ENCODE results near the gene CEP135. TPM values are rescaled to one million over a fixed set of nuclear protein-coding genes. Genes with fewer than 3 reads are reported as not detected.
A peak's percentile ranks its signal among the peaks of the same experiment; 100 is the strongest.

The CEP135 gene
- total and polyA plus RNA-seq, 8 donors: 0.76 to 18.1 (median 6.3) TPM

- peaks cover 0 to 5% (median 2%) of the 10 kb centered on the region in 4 donors for H3K4me1 ChIP-seq
- WGBS, 5 donors: 50 to 68% (median 64%) methylated on average over 6 of the region's 6 CpGs
These were observed 36.5 kb upstream of the CEP135 start for GRCh38 chr4:55912249-55912648.

GRCh38 chr4:55920571-55920970, 28.2 kb upstream of the CEP135 start:
- H3K27me3 ChIP-seq: no peaks in the 10 kb centered on the region
- no peak overlapping the region for H3K4me3 ChIP-seq
- no peaks in the 10 kb centered on the region for H3K4me1 ChIP-seq
- no peaks in the 10 kb centered on the region for H3K36me3 ChIP-seq
- intact Hi-C loops (cut with DNase I; ENCODE audit: low total_unique reads): no loop called here
- H3K9me3 ChIP-seq: no peaks in the 10 kb centered on the region
- no peak overlapping the region for H3K27ac ChIP-seq
- TF ChIP-seq CTCF (IDR thresholded peaks at IDR 0.05): no peak
- no peak for TF ChIP-seq POLR2A (IDR thresholded peaks at IDR 0.05)
- TF ChIP-seq POLR2AphosphoS5 (IDR thresholded peaks at IDR 0.05): no peak
- TF ChIP-seq EP300 (IDR thresholded peaks at IDR 0.05): no peak
- no peak for DNase-seq
- 63 to 79% (median 69%) methylated on average over 5 of the region's 5 CpGs for WGBS, 5 donors

More at GRCh38 chr4:55912249-55912648, 36.5 kb upstream of the CEP135 start:
- H3K4me3 ChIP-seq: no peak overlapping the region
- no peaks in the 10 kb centered on the region for H3K36me3 ChIP-seq
- no peaks in the 10 kb centered on the region for H3K9me3 ChIP-seq
- H3K27me3 ChIP-seq: no peaks in the 10 kb centered on the region
- no peak overlapping the region for H3K27ac ChIP-seq
- DNase-seq: peak in 1 of 2 donors; percentile 17
- intact Hi-C loops (cut with DNase I; ENCODE audit: low total_unique reads): no loop called here
- TF ChIP-seq EP300 (IDR thresholded peaks at IDR 0.05): no peak
- TF ChIP-seq POLR2A (IDR thresholded peaks at IDR 0.05): no peak
- TF ChIP-seq POLR2AphosphoS5 (IDR thresholded peaks at IDR 0.05): no peak
- no peak for TF ChIP-seq CTCF (IDR thresholded peaks at IDR 0.05)

- WGBS, 5 donors: 74 to 84% (median 77%) methylated on average over 3 of the region's 3 CpGs
- Histone ChIP-seq H3K4me3 (no peak overlapping the region), H3K36me3 (no peaks in the 10 kb centered on the region), H3K27me3 (no peaks in the 10 kb centered on the region), H3K9me3 (no peaks in the 10 kb centered on the region), H3K4me1 (no peaks in the 10 kb centered on the region), H3K27ac (no peak overlapping the region)
- intact Hi-C loops (cut with DNase I; ENCODE audit: low total_unique reads): no loop called here
- DNase-seq: no peak
- TF ChIP-seq EP300 (IDR thresholded peaks at IDR 0.05) (no peak), POLR2AphosphoS5 (IDR thresholded peaks at IDR 0.05) (no peak), POLR2A (IDR thresholded peaks at IDR 0.05) (no peak), CTCF (IDR thresholded peaks at IDR 0.05) (no peak)
These were observed 27.7 kb upstream of the CEP135 start for GRCh38 chr4:55921093-55921492.

DNA sequence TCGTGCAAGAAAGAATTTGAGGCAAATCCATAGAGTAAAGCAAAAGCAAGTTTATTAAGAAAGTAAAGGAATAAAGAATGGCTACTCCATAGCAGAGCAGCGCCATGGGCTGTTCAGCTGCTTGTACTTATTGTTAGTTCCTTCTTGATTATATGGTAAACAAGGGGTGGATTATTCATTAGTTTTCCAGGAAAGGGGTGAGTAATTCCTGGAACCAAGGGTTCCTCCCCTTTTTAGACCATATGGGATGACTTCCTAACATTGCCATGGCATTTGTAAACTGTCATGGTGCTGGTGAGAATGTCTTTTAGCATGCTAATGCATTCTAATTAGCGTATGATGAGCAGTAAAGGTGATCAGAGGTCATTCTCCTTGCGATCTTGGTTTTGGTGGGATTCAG, 23.5 kb upstream of the CEP135 start:
- Histone ChIP-seq H3K9me3 (no peaks in the 10 kb centered on the region), H3K4me1 (no peaks in the 10 kb centered on the region), H3K36me3 (no peaks in the 10 kb centered on the region), H3K4me3 (no peak overlapping the region), H3K27me3 (no peaks in the 10 kb centered on the region), H3K27ac (no peak overlapping the region)
- WGBS, 5 donors: 79 to 84% (median 82%) methylated on average over 4 of the region's 4 CpGs
- no peak for DNase-seq
- no peak for TF ChIP-seq POLR2AphosphoS5 (IDR thresholded peaks at IDR 0.05)
- no peak for TF ChIP-seq POLR2A (IDR thresholded peaks at IDR 0.05)
- TF ChIP-seq EP300 (IDR thresholded peaks at IDR 0.05): no peak
- no peak for TF ChIP-seq CTCF (IDR thresholded peaks at IDR 0.05)
- intact Hi-C loops (cut with DNase I; ENCODE audit: low total_unique reads): no loop called here
